ENCODE data around the gene ZCCHC2. TPM values are rescaled to one million over a fixed set of nuclear protein-coding genes. Genes with fewer than 3 reads are reported as not detected.

ZCCHC2 gene
- total RNA-seq, 1 experiment from 2014 or later = 12.4 TPM

- peaks cover 8 to 30% (median 20%) of the 10 kb centered on the region in 3 experiments; a peak in 6 of 7 replicates for H3K36me3 Mint-ChIP-seq (ENCODE audit: insufficient read depth in 1 of 3, low read depth in 3 of 3)
- no peaks in the 10 kb centered on the region for H3K4me1 ChIP-seq (ENCODE audit: insufficient read depth, low read length)
Observed at GRCh38 chr18:62550746-62551145, 27.9 kb downstream of the ZCCHC2 start.

More at GRCh38 chr18:62550746-62551145, 27.9 kb downstream of the ZCCHC2 start:
- no peak overlapping the region for H4K5ac ChIP-seq (ENCODE audit: insufficient read length, low read depth, low read length)
- WGBS (ENCODE audit: extremely low coverage, insufficient read length, low lambda C conversion rate) = no CpG with 5 or more reads among the region's 9 CpGs
- no peaks in the 10 kb centered on the region for H4K20me1 ChIP-seq (ENCODE audit: control insufficient read depth, insufficient read depth, insufficient read length)
- H3K27ac ChIP-seq (ENCODE audit: insufficient read length, low read depth, low read length) = no peak overlapping the region
- Mint-ChIP-seq H3K9me3 (no peaks in the 10 kb centered on the region), H3K4me1 (no peaks in the 10 kb centered on the region), H3K27me3 (ENCODE audit: low read depth) (no peaks in the 10 kb centered on the region), H3K27ac (0 out of 7 replicates have a peak overlapping the region, but pooled peaks of 2 of the 3 experiments have one; percentile 8 to 27), H3K4me3 (no peak overlapping the region)
- H2BK15ac ChIP-seq (ENCODE audit: low read depth, low read length) = no peak overlapping the region
- no peak overlapping the region for H3K4me2 ChIP-seq (ENCODE audit: insufficient read depth, insufficient read length, low read length)
- no peak overlapping the region for H2AFZ ChIP-seq (ENCODE audit: low read length)
- H3K9me3 ChIP-seq (ENCODE audit: control insufficient read depth, low read depth, low read length) = no peaks in the 10 kb centered on the region
- H3K79me1 ChIP-seq (ENCODE audit: insufficient read depth, low read depth, low read length, poor library complexity, severe bottlenecking) = no peaks in the 10 kb centered on the region
- H3K23ac ChIP-seq (ENCODE audit: insufficient read length, low read depth, low read length) = no peak overlapping the region
- no peak overlapping the region for H2BK20ac ChIP-seq (ENCODE audit: low read depth, low read length, poor library complexity, severe bottlenecking)
- DNase-seq = no peak
- H4K8ac ChIP-seq (replicated peaks; ENCODE audit: insufficient read length, low read depth, low read length) = no peak overlapping the region
- no peak for TF ChIP-seq CTCF (conservative IDR thresholded peaks at IDR 0.05)
- no peak overlapping the region for H2BK5ac ChIP-seq (ENCODE audit: insufficient read length, low read length)
- H3K27me3 ChIP-seq (ENCODE audit: insufficient read depth, low read length) = no peaks in the 10 kb centered on the region
- H2BK12ac ChIP-seq (ENCODE audit: insufficient read length, low read depth, low read length) = no peak overlapping the region
- H3K9ac ChIP-seq (ENCODE audit: extremely low read depth, insufficient read length, low read length) = no peak overlapping the region
- no peak overlapping the region for H3K14ac ChIP-seq (ENCODE audit: insufficient read depth, low read length)
- no peak overlapping the region for H2BK120ac ChIP-seq (ENCODE audit: low read depth, low read length, poor library complexity, severe bottlenecking)
- no peak overlapping the region for H2AK5ac ChIP-seq (ENCODE audit: insufficient read length, low read length)
- no peak overlapping the region for H3T11ph ChIP-seq (ENCODE audit: low read length)
- no peaks in the 10 kb centered on the region for H3K79me2 ChIP-seq (ENCODE audit: insufficient read depth, low read length)
- no peak overlapping the region for H3K4ac ChIP-seq (ENCODE audit: low read depth, low read length)
- no peaks in the 10 kb centered on the region for H3K23me2 ChIP-seq (ENCODE audit: insufficient read length, low read depth, low read length, poor library complexity, severe bottlenecking)
- H3K56ac ChIP-seq (ENCODE audit: insufficient read length, low read depth, low read length) = no peak overlapping the region
- H4K91ac ChIP-seq (ENCODE audit: insufficient read length, low read depth, low read length) = no peak overlapping the region
- H3K18ac ChIP-seq (ENCODE audit: insufficient read length, low read depth, low read length) = no peak overlapping the region

All from H9 (cell line).